ENCODE results near the gene MGST3.

MGST3 gene

DNA sequence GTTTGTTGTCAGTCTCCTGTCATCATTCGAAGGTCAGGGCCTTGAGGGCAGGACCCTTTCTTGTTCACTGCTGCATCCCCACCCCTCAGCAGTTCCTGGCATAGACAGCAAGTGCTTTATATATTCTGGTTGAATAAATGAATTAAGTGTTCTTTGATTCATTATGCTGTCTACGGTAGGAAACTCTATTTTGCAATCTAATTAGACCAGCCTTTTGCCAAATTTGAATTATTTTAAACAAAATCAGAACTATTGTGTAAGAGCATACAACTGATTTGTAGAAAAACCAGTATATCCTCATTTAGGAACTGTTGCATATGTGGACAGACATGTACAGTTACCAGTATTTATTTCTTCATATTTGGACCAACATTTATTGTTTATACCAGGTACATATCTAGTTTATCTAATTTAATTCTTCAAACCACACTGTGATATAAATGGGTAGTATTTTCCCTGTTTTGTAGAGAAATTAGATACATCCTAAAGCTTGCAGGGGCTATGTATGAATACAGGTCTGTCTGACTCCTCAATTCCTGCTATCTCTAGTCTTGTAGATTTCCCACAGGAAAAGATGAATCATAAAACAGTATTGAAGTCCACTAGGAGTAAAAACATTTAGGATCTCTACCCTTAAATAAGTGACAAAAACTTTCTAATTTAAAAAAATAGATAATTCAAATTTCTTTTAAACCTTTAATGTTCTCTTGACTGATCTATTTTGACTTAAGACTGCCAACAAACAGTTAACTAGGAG lies 10.4 kb downstream of the MGST3 start:
- TF ChIP-seq, protein P1, sequence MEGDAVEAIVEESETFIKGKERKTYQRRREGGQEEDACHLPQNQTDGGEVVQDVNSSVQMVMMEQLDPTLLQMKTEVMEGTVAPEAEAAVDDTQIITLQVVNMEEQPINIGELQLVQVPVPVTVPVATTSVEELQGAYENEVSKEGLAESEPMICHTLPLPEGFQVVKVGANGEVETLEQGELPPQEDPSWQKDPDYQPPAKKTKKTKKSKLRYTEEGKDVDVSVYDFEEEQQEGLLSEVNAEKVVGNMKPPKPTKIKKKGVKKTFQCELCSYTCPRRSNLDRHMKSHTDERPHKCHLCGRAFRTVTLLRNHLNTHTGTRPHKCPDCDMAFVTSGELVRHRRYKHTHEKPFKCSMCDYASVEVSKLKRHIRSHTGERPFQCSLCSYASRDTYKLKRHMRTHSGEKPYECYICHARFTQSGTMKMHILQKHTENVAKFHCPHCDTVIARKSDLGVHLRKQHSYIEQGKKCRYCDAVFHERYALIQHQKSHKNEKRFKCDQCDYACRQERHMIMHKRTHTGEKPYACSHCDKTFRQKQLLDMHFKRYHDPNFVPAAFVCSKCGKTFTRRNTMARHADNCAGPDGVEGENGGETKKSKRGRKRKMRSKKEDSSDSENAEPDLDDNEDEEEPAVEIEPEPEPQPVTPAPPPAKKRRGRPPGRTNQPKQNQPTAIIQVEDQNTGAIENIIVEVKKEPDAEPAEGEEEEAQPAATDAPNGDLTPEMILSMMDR (IDR thresholded peaks at IDR 0.05; ENCODE audit: extremely low read depth, insufficient read depth, missing control alignments): no peak
- in situ Hi-C loops (cut with MboI; ENCODE audit: low pct_unique_long_range_greater_than_20kb, low sequenced_read_pairs, unreplicated experiment): no loop called here
- DNase-seq (ENCODE audit: low spot score): no peak

DNA sequence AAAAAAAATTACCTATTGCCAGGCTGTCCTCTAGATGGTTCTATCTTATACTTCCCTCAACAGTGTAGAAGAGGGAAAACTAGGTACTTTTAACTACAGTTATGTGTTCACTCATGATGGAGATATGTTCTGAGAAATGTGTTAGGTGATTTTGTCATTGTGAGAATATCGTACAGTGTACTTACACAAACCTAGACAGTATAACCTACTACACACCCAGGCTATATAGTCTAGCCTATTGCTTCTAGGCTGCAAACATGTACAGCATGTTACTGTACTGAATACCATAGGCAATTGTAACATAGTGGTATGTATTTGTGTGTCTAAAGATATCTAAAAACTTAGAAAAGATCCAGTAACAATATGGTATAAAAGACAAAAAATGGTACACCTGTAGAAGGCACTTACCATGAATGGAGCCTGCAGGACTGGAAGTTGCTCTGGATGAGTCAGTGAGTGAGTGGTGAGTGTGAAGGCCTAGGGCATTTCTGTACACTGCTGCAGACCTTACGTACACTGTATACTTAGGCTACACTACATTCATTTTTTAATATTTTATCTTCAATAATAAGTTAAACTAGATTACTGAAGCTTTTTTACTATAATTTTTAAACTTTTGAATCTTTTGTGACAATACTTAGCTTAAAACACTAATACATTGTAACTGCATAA lies 13.2 kb downstream of the MGST3 start:
- TF ChIP-seq, protein P1 (IDR thresholded peaks at IDR 0.05; ENCODE audit: extremely low read depth, insufficient read depth, missing control alignments): no peak
- DNase-seq (ENCODE audit: low spot score): no peak
- in situ Hi-C loops (cut with MboI; ENCODE audit: low pct_unique_long_range_greater_than_20kb, low sequenced_read_pairs, unreplicated experiment): no loop called here

DNA sequence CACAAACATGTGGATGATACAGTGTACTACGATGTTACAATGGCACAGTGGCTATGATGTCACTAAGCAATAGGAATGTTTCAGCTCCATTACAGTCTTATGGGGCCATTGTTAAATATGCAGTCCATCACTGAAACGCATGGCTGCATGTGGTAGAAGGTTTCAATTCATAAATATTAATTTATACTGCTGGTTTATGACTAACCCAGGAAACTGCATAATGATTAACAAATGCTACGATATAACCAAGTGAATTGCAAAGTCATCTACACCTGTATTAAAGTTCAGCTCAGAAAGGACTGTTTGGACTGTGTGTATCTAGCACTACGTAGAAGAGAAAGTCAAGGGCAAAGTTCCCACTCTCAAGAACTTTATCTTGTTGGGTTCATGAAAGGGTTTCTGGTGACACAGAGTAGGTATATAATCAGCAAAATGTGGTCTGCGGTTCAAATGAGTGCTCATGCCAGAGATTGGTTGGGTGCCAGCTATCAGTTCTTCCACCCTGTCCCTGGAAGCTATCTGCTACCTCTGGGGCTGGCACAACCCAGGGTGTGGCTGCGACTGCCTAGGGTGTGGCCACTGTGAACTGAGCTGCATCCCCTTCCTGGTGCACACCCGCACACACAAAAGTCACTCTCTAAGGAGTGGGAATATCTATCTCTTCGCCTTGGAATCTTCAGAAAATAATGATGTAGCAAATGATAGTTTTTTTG lies 14.8 kb downstream of the MGST3 start:
- in situ Hi-C loops (cut with MboI; ENCODE audit: low pct_unique_long_range_greater_than_20kb, low sequenced_read_pairs, unreplicated experiment): no loop called here
- TF ChIP-seq, protein P1 (IDR thresholded peaks at IDR 0.05; ENCODE audit: extremely low read depth, insufficient read depth, missing control alignments): no peak
- DNase-seq (ENCODE audit: low spot score): no peak

DNA sequence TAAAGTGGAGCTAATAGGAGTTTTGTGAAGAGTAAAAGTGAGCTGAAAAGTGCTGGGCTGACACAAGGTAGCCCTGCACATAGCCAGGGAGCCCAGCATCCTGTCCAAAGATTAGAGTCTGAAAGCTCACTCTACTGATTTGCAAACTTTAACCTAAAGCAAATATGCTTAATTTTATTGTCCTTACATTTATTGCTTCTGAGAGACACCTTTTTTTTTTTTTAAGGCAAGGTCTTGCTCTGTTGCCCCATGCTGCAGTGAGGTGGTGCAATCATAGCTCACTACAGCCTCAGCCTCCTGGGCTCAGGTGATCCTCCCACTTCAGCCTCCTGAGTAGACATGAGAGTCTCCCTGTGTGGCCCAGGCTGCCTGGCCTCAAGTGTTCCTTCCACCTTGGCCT lies 16.5 kb downstream of the MGST3 start:
- DNase-seq (ENCODE audit: low spot score): no peak
- TF ChIP-seq, protein P1 (IDR thresholded peaks at IDR 0.05; ENCODE audit: extremely low read depth, insufficient read depth, missing control alignments): no peak
- in situ Hi-C loops (cut with MboI; ENCODE audit: low pct_unique_long_range_greater_than_20kb, low sequenced_read_pairs, unreplicated experiment): no loop called here

DNA sequence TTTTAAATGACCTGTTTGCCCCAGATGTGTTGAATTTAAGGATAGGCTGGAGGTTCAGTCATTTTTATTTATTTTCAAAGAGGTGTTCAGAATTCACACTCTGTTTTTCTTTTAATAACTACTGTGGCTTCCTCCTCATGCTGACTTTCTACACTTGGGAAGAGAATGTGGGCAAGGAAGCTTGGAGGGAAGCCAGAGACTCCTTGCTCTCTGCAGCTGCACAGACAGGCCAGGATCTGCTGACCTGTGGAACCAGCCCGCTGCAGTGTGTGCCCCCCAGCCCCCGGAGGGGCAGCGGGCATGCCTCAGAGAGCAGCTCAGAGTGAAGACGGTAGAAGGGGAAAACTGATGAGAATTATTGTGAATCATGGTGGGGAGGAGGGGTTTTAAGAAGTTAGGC lies 16.9 kb downstream of the MGST3 start:
- in situ Hi-C loops (cut with MboI; ENCODE audit: low pct_unique_long_range_greater_than_20kb, low sequenced_read_pairs, unreplicated experiment): no loop called here
- TF ChIP-seq, protein P1 (IDR thresholded peaks at IDR 0.05; ENCODE audit: extremely low read depth, insufficient read depth, missing control alignments): no peak
- DNase-seq (ENCODE audit: low spot score): no peak

DNA sequence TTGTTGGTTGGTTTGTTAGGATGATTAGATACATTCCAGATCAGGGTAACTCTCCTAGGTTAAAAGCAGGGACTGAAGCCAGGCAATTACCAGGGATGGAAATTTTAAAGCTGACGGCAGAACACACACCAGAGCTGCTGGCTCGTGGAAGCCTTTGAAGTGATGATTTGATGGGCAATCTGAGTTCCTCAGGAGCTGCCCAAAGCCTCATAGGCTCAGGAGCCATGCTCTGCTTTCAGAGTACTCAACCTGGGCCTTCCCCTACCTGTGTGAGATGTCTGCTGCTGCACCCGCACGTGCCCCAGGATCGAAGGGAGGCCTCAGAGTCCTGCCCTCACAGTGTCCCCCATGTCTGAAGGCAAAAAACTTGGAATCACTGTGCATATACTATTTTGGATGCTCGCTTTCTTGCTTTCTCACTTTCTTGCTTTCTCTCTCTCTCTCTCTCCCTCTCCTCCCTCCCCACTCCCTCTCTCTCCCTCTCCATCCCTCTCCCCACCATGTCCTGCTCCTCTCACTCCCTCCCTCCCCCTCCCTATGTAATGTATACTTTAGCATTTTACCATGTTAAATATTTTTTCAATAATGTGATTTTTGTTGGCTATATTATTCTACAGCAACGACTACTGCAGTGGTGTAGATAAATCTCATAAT lies 18.0 kb downstream of the MGST3 start:
- no peak for DNase-seq (ENCODE audit: low spot score)
- TF ChIP-seq, protein P1 (IDR thresholded peaks at IDR 0.05; ENCODE audit: extremely low read depth, insufficient read depth, missing control alignments): no peak
- in situ Hi-C loops (cut with MboI; ENCODE audit: low pct_unique_long_range_greater_than_20kb, low sequenced_read_pairs, unreplicated experiment): no loop called here

Measured in GM13977 (cell line).